ENCODE measurements around the gene RGS1. TPM values are rescaled to one million over a fixed set of nuclear protein-coding genes. Genes with fewer than 3 reads are reported as not detected.

RGS1 gene
- total RNA-seq, 2 experiments from 2014 or later: 0.79 TPM; not detected in 1

GRCh38 chr1:192580351-192580962 is 4.9 kb downstream of the RGS1 start:
- ChIA-PET POLR2A (no interaction called here), CTCF (ENCODE audit: unreplicated experiment) (no interaction called here)
- Histone ChIP-seq H3K4me2 (ENCODE audit: low read length) (no peak overlapping the region), H3K36me3 (ENCODE audit: insufficient read depth, low read length) (no peaks in the 10 kb centered on the region), H4K20me1 (ENCODE audit: insufficient read depth, low read length) (no peaks in the 10 kb centered on the region), H2AFZ (ENCODE audit: low read length) (no peak overlapping the region), H3K79me2 (ENCODE audit: insufficient read depth, low read depth, low read length) (no peaks in the 10 kb centered on the region), H3K9me2 (ENCODE audit: insufficient read depth, low read length) (no peaks in the 10 kb centered on the region), H3K4me1 (ENCODE audit: insufficient read depth, low read length, poor library complexity, severe bottlenecking) (peaks cover 4% of the 10 kb centered on the region), H3K9me3 (ENCODE audit: low read length) (no peaks in the 10 kb centered on the region), H3K27ac (ENCODE audit: low read depth, low read length, poor library complexity, severe bottlenecking) (no peak overlapping the region), H3K4me3 (ENCODE audit: low read depth, low read length, poor library complexity, severe bottlenecking) (no peak overlapping the region)
- DNase-seq (ENCODE audit: low spot score): peak; percentile 48
- intact Hi-C loops (cut with micrococcal nuclease; ENCODE audit: unreplicated experiment): loop anchor here (1.0 to 2.0 kb wide), 3 partner anchors 28 to 106 kb away; no protein-coding TSS in a partner anchor
- BruUV-seq (replicated peaks): no TSS peak
- TF ChIP-seq EZH2phosphoT487 (IDR thresholded peaks at IDR 0.05; ENCODE audit: borderline replicate concordance, low read depth, low read length): no peak
- TF ChIP-seq CTCF (conservative IDR thresholded peaks at IDR 0.05; ENCODE audit: low read length): peak; percentile 80

- Histone ChIP-seq H3K4me1 (ENCODE audit: insufficient read depth, low read length, poor library complexity, severe bottlenecking) (no peaks in the 10 kb centered on the region), H3K4me3 (ENCODE audit: low read depth, low read length, poor library complexity, severe bottlenecking) (no peak overlapping the region), H3K79me2 (ENCODE audit: insufficient read depth, low read depth, low read length) (no peaks in the 10 kb centered on the region), H3K9me3 (ENCODE audit: low read length) (no peaks in the 10 kb centered on the region), H3K27ac (ENCODE audit: low read depth, low read length, poor library complexity, severe bottlenecking) (no peak overlapping the region), H2AFZ (ENCODE audit: low read length) (no peak overlapping the region), H3K9me2 (ENCODE audit: insufficient read depth, low read length) (no peaks in the 10 kb centered on the region), H3K36me3 (ENCODE audit: insufficient read depth, low read length) (no peaks in the 10 kb centered on the region), H4K20me1 (ENCODE audit: insufficient read depth, low read length) (no peaks in the 10 kb centered on the region), H3K4me2 (ENCODE audit: low read length) (no peak overlapping the region)
- no TSS peak for BruUV-seq (replicated peaks)
- TF ChIP-seq CTCF (conservative IDR thresholded peaks at IDR 0.05; ENCODE audit: low read length): no peak
- TF ChIP-seq EZH2phosphoT487 (IDR thresholded peaks at IDR 0.05; ENCODE audit: borderline replicate concordance, low read depth, low read length): no peak
- ChIA-PET POLR2A (interaction anchor here (0.6 to 0.9 kb wide), 3 partner anchors 65 to 493 kb away, joined by 3 to 4 read pairs (median 3); no protein-coding TSS in a partner anchor), CTCF (ENCODE audit: unreplicated experiment) (no interaction called here)
- intact Hi-C loops (cut with micrococcal nuclease; ENCODE audit: unreplicated experiment): loop anchor here (2.0 kb wide), 1 partner anchor 27 kb away; no protein-coding TSS in a partner anchor
- no peak for DNase-seq (ENCODE audit: low spot score)
These were observed 5.8 kb downstream of the RGS1 start for GRCh38 chr1:192581131-192581927.

Data from OCI-LY7 (cell line).